CD4-positive, alpha-beta T cell treated with Interleukin-6 at 100 ng/mL for 8 hours (primary cell): ENCODE results near the gene GDPGP1.
"Not testable (repeated sequence)": the region's sequence is repeated elsewhere in the genome, so short reads cannot be mapped to it uniquely, and the experiment has no call there.

Source experiments
- DNase-seq: peaks from one replicate; pipeline ENCODE4 v3.0.0-alpha.2; 2020; ENCODE audit warnings: mixed read lengths, low spot score

Gene GDPGP1

GRCh38 chr15:90225504-90226234 is 8.3 kb upstream of the GDPGP1 start:
- no peak for DNase-seq

- no peak for DNase-seq
Observed at GRCh38 chr15:90227336-90227735, 6.7 kb upstream of the GDPGP1 start.

- no peak for DNase-seq
Observed at GRCh38 chr15:90227816-90228772, 5.9 kb upstream of the GDPGP1 start.

GRCh38 chr15:90228960-90229359 is 5.0 kb upstream of the GDPGP1 start:
- no peak for DNase-seq

- no peak for DNase-seq
Observed at GRCh38 chr15:90230071-90230494, 3.9 kb upstream of the GDPGP1 start.

- DNase-seq, result no peak
Observed at GRCh38 chr15:90230610-90231009, 3.4 kb upstream of the GDPGP1 start.

GRCh38 chr15:90231028-90232017 is 2.7 kb upstream of the GDPGP1 start:
- peak; percentile 83 for DNase-seq

- no peak for DNase-seq
Observed at GRCh38 chr15:90232196-90232595, 1.8 kb upstream of the GDPGP1 start.

GRCh38 chr15:90232941-90233386 is 1.0 kb upstream of the GDPGP1 start:
- no peak for DNase-seq

- peak; percentile 97 for DNase-seq
Observed at GRCh38 chr15:90233387-90234095, 468 bp upstream of the GDPGP1 start, which contains the start of gene CIB1. TSS of gene CIB1 (minus strand) at chr15:90233941. CDS start at chr15:90233885, 56 bp downstream.

GRCh38 chr15:90239371-90239770 is 5.4 kb downstream of the GDPGP1 start:
- no peak for DNase-seq

GRCh38 chr15:90240856-90241255 is 6.8 kb downstream of the GDPGP1 start:
- no peak for DNase-seq

- DNase-seq, result no peak
Observed at GRCh38 chr15:90241343-90242192, 7.6 kb downstream of the GDPGP1 start.

- DNase-seq, result no peak
Observed at GRCh38 chr15:90243943-90244639, 10.1 kb downstream of the GDPGP1 start.

- DNase-seq, result no peak
Observed at GRCh38 chr15:90248789-90249202, 14.8 kb downstream of the GDPGP1 start.

- peak; percentile 53 for DNase-seq
Observed at GRCh38 chr15:90249203-90249863, 15.3 kb downstream of the GDPGP1 start, which contains the start of gene TTLL13. TSS of gene TTLL13 (plus strand) at chr15:90249556. CDS start at chr15:90250631, 1,075 bp downstream.

GRCh38 chr15:90257776-90258175 is 23.8 kb downstream of the GDPGP1 start:
- DNase-seq, result no peak

- DNase-seq, result no peak
Observed at GRCh38 chr15:90259524-90259923, 25.5 kb downstream of the GDPGP1 start.

- not testable (repeated sequence) for DNase-seq
Observed at GRCh38 chr15:90260731-90261130, 26.7 kb downstream of the GDPGP1 start.
